Skeletal muscle cell (primary cell): ENCODE results near the gene MAPKAPK5.
"Not testable (repeated sequence)": the region's sequence is repeated elsewhere in the genome, so short reads cannot be mapped to it uniquely, and the experiment has no call there.

Source experiments
- DNase-seq: peaks from one replicate; pipeline ENCODE4 v3.0.0-alpha.2; 2010; ENCODE audit warnings: low read depth
- H3K4me3 ChIP-seq: 2 replicates; pipeline ENCODE4 v1.5.1; 2011; ENCODE audit warnings: low read depth, mild to moderate bottlenecking, control low read depth, low read length, moderate library complexity

The MAPKAPK5 gene, protein sequence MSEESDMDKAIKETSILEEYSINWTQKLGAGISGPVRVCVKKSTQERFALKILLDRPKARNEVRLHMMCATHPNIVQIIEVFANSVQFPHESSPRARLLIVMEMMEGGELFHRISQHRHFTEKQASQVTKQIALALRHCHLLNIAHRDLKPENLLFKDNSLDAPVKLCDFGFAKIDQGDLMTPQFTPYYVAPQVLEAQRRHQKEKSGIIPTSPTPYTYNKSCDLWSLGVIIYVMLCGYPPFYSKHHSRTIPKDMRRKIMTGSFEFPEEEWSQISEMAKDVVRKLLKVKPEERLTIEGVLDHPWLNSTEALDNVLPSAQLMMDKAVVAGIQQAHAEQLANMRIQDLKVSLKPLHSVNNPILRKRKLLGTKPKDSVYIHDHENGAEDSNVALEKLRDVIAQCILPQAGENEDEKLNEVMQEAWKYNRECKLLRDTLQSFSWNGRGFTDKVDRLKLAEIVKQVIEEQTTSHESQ

DNA sequence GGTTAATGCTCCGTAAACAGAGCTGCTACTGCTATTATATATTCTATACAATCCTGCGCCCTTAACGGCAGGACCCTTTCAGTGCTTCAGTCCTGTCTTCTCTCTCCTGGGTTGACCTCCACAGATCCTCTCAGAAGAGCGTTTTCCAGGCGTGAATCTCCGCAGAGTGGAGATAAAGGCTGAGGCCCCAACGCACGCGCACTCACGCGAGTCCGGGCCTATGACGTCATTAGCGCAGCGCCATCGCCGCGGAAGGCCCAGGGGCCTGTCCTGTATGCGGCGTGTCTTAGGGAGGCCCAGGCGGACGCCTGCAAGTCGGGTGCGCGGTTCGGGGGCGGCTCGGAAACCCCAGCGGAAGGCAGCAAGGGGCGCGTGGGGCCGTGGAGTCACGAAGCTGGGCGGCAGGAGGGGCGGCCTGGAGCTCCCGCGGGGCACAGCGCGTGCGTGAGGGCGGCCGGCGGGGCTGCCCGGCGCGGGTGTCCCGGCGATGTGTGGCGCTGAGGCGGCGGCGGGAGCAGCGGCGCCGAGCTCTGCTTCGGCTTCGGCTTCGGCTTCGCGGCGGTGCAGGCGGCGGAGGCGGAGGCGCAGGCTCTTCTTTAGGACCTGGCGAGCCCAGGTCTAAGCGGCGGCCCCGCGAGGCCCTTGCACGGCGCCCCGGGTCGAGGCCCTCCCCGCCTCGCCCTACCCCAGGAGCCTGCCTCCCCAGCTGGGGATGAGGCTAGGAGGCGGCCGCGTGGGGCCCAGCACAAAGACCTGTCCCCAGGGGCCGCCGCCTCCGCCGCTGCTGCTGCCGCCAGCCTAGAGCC lies at the start of gene MAPKAPK5:
MAPKAPK5 (plus strand) TSS at position 479 of the 806 bp plus-strand sequence. CDS start 506 bp downstream, outside the sequence.
- DNase-seq, result peak; percentile 82
- peak within 1 kb of the TSS; percentile 87 for H3K4me3 ChIP-seq

DNA sequence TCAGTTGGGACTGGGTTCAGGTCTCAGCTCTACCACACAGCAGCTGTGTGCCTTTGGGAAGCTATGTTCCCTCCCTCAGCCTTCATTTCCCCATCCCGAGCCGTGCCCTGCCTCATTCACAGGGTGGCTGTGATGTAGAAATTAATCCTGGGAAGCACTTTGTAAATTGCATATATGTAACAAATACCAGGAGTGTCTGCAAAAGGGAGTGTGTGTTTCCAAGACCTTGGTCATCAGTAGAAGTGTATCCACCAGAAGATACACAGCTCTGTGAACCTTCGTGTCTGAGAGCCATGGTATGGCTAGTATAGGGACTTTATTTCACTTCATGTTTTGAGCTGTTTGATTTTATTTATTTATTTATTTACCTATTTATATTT lies 49.2 kb upstream of the MAPKAPK5 start:
- DNase-seq, result no peak

DNA sequence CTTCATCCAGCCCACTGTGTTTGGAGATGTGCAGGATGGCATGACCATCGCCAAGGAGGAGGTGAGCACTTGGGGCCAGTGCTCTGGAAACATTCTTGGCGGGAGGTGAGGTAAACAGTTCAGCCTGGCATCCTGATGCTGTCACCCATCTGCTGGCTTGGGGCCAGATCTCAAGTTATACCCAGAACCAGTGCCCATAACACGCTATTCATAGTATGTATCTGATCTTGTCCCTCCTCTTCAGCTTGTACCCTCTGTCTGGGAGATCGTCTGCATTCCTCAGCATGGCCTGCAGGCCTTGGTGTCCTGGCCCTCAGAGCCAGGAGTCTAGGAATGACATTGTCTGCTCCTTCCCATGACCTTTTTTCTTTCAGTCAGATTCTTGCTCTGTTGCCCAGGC lies 43.8 kb upstream of the MAPKAPK5 start:
- no peak overlapping the region for H3K4me3 ChIP-seq
- no peak for DNase-seq

More for the DNA sequence above, 49.2 kb upstream of the MAPKAPK5 start:
- no peak overlapping the region for H3K4me3 ChIP-seq

DNA sequence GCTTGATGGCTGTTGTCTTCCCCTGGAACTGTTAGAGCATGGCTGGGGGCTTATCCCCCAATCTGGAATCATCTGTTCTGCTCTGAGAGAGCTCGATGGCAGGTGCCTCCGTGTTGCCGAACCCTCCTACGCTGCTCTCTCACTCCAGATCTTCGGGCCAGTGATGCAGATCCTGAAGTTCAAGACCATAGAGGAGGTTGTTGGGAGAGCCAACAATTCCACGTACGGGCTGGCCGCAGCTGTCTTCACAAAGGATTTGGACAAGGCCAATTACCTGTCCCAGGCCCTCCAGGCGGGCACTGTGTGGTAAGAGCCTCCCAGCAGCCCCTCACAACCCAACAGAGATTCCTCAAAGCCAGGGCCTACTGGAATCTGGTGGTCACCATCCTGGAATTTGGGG lies 42.3 kb upstream of the MAPKAPK5 start:
- H3K4me3 ChIP-seq, result no peak overlapping the region
- DNase-seq, result no peak

DNA sequence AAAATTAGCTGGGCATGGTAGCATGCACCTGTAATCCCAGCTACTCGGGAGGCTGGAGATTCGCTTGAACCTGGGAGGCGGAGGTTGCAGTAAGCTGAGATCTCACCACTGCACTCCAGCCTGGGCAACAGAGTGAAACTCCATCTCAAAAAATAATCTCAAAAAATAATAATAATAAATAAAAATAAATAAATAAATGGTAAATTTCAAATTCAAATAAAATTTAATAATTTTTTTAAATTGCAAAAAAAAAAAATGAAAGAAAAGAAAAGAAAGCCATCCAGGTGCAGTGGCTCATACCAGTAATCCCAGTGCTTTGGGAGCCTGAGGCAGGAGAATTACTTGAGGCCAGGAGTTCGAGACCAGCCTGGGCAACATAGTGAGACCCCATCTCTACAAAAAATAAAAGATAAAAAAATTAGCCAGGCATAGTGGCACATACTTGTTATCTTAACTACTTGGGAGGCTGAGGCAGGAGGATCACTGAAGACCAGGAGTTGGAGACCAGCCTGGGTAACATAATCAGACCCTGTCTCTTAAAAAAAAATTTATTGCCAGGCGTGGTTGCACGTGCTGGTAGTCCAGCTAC lies 38.9 kb upstream of the MAPKAPK5 start:
- H3K4me3 ChIP-seq, result no peak overlapping the region
- DNase-seq, result no peak

DNA sequence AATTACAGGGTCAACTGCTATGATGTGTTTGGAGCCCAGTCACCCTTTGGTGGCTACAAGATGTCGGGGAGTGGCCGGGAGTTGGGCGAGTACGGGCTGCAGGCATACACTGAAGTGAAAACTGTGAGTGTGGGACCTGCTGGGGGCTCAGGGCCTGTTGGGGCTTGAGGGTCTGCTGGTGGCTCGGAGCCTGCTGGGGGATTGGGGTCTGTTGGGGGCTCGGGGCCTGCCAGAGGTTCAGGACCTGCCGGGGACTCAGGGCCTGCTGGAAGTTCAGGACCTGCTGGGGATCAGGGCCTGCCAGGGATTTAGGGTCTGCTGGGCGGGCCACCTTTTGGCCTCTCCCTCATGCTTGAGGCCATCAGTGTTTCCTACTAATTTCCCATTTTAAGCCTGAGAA lies 38.2 kb upstream of the MAPKAPK5 start:
- H3K4me3 ChIP-seq, result no peak overlapping the region
- DNase-seq, result no peak

DNA sequence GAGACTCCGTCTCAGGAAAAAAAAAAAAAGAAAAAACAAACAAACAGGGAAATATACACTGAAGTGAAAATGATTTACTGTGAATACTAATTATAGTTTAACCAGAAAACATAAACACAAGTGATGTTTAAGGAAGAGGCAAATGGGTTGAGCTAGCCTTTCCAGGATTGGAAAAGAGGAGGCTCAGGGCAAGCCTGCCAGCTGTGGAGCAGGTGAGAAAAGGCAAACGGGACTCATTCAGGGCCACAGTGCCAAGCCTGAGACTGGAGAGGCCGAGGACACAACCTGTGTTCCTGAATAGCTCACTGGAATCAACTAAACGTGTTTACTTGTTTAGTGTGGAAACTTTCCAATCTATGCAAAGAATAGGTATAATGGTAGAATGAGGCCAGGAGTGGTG lies 35.7 kb upstream of the MAPKAPK5 start:
- DNase-seq, result no peak
- H3K4me3 ChIP-seq, result no peak overlapping the region

DNA sequence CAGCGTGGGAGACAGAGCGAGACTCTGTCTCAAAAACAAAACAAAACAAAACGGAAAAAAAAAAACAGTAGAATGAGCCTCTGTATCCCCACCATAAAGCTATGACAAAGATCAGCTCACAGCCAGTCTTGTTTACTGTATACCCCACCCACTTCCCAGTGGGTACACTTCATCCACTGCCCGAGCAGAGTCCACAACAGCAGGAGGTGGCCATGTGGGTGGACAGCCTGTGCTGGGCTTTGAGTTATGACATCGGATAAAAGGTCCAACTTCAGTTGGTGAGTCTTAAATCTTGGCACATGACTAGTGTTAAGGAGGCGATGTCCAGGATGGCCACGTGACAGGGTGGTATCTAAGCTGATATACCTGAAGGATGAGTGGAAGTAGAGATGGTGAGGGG lies 34.8 kb upstream of the MAPKAPK5 start:
- no peak for DNase-seq
- no peak overlapping the region for H3K4me3 ChIP-seq

DNA sequence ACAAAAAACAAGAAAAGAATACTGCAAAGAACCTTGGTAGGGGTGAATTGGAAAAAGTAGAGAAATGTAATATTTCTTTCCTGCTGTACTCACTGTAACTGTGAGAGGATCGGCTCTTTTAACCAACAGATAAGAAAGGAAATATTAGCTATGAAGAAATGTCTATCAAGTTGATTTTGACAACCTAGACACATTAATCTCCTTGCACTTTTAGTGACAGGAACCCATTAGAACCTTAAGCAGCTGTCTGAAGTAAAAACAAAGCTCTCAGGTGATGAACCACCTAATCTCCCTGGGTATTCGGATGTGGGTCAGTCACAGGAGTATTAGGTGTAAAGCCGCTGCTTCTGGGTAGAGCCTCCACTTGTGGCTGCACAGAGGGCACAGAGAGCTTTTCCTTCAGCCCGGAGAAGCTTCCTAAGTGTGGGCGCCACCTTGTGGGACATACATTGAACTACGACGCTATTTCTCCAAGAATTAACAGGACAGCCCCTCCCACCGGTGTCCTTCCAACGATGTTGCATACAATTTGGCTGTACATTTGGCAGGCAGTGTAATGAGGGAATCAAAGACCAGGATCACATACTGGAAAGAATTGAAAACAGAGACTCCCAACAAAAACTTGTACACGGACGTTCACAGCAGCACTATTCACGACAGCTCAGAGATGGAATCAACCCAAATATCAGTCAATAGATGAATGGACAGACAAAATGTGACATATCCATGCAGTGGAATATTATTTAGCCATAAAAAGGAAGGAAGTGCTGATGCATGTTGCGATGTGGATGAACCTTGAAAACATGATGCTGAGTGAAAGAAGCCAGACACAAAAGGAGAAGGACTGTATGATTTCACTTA lies 28.9 kb upstream of the MAPKAPK5 start:
- H3K4me3 ChIP-seq, result no peak overlapping the region
- DNase-seq, result peak; percentile 45

DNA sequence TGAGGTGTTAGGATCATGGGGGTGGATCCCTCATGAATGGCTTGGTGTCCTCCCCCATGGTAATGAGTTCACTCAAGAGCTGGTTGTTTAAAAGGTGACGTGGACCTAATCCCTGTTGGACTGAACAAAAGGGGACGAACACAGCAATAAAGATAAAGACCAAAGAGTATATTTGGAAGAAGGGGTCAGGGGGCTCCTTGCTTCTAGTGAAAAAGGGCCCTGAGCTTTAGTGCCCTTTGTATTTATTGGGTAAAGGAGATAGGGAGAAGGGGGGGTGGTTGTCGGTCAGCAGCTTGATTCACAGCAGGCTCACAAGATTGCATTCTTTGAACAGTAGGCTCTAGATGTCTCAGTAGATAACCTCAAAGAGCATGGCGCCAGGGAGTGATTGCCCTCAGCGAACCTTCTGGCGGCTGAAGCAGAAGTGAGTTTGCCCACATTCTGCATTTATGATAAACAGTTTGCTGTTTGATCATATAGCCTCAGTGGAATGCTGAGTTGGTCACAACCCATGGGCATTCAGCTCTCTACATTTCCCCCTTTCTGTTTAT lies 25.9 kb upstream of the MAPKAPK5 start:
- H3K4me3 ChIP-seq, result no peak overlapping the region
- no peak for DNase-seq

DNA sequence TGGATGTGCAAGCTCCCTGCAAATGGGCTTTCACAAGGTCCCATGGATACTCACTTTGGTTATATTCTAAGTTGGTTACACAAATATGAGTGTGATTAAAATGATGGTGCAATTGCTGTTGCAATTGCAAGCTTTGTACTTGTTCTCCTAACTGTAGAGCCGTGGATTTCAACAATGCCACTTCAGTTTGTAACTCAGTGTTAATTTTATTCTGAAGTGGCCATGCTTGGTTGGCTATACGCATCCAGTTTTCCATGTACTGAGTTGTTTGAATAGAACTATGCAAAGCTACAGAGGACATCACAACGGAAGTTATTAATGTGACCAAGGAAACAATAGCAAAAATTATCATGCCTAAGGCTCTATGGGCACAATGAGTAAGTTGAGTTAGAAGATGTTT lies 25.1 kb upstream of the MAPKAPK5 start:
- not testable (repeated sequence) for H3K4me3 ChIP-seq, DNase-seq

DNA sequence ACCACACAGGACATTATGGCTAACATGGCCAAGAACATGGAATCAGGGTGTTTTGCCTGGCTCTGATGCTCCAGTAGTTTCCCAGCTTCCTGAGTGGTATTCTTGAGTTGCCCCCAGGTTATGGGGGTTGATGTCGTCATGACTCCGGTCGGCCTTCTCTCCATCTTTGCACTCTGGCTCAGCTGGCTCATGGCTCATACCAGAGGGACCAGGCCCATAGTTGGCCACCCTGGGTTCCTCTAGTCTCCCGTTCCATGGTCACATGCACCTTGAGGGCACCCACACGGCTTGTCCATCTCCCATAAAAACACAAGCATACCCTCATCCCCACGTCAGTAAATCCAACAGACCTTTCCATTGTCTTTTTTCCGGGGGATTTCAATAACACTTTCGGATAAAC lies 23.7 kb upstream of the MAPKAPK5 start:
- no peak overlapping the region for H3K4me3 ChIP-seq
- DNase-seq, result no peak

DNA sequence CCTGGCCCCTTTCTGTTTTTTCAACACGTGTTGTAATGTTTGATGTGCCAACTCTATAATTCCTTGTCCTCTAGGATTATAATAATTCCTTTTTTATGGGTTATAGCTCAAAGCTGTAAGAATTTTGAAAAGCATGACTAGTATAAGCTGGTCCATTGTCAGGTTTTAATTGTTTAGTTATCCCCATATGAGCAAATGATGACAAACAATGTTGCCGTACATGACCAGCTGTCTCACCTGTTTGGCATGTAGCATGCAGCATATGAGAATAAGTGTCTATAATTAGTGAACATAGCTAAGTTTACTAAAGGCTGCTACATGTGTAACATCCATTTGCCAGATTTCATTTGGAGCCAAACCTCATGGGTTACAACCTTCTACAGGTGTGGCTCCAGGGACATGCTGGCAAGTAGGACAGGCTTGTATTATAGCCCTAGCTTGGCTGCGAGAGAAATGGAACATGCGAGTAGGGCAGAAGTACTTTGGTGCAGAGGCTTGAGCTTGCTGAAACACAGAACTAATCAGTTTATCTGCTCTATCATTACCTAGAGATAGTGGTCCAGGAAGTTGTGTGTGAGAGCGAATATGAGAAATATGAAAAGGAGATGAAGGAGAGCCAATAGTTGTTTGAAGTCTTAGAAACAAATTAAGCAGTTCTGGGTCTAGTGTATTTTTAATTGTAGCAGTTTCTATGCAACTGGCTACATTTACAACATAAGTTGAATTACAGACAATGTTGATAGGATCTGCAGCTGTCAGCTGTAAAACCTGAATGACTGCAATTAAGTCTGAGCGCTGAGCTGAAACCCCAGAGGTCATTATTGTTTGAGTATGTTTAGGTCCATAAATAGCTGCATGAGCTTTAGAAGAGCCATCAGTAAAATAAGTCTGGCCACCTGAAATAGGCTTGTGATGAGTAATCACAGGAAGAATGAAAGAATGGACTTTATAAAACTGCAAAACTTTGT lies 22.6 kb upstream of the MAPKAPK5 start:
- no peak overlapping the region for H3K4me3 ChIP-seq
- DNase-seq, result no peak

DNA sequence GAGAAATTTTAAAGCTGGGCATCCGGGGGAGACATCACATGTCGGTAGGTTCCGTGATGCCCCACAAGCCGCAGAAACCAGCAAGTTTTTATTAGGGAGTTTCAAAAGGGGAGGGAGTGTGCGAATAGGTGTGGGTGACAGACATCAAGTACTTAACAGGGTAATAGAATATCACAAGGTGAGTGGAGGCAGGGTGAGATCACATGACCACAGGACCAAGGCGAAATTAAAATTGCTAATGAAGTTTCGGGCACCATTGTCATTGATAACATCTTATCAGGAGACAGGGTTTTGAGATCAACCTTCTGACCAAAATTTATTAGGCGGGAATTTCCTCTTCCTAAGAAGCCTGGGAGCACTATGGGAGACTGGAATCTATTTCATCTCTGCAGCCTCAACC lies 21.2 kb upstream of the MAPKAPK5 start:
- not testable (repeated sequence) for H3K4me3 ChIP-seq, DNase-seq

DNA sequence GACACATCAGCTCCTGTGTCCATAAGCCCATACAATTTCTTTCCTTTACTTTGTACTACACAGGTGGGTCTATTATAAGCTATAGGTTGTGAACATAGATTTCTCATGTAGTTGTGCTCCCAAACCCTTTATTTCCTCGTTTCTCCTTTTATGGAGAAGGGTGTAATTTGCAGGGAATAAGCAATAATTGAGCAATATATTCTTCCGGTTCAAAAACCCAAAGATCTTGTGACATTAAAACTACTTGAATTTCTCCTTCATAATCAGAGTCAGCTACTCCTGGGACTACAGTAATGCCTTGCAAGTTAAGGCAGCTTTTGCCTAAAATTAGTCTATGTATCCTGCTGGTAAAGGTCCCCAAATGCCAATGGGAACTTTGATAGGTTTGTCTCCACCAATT lies 19.1 kb upstream of the MAPKAPK5 start:
- H3K4me3 ChIP-seq, result no peak overlapping the region
- no peak for DNase-seq

DNA sequence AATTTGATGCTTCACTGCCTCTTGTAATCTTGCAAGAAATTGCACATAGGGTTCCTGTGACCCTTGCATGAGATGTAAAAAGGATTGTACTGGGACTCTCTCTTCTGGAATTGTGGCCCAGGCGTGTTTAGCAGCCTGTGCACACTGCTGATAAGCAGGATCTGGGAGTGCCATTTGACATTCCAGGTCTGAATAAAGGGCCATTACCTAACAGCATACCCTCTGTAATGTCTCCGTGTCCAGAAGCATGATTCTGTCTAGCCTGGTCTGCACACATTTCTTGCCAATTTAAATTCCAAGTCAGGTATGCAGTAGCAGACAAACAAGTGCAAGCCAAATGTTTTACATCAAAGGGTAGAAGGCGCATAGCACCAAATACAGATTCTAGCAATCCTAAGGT lies 18.1 kb upstream of the MAPKAPK5 start:
- DNase-seq, result no peak
- H3K4me3 ChIP-seq, result no peak overlapping the region

DNA sequence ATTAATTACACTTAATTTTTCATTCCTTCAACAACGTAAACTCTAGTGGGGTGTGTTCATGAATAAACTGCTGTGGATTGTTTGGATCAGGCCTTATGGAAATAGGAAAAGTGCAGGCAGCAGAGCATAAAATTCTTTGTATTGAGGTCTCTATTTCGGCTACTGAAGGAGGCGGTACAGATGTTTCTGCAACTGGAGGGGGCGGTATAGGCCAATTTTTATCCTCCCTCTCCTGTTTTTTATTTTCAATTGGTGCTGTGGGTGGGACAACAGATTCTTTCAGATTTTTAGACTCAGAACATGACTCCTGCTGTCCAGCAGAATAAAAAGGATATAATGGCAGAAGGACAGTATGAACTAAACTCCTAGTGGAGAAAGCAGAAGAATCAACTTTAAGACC lies 17.7 kb upstream of the MAPKAPK5 start:
- not testable (repeated sequence) for H3K4me3 ChIP-seq, DNase-seq

DNA sequence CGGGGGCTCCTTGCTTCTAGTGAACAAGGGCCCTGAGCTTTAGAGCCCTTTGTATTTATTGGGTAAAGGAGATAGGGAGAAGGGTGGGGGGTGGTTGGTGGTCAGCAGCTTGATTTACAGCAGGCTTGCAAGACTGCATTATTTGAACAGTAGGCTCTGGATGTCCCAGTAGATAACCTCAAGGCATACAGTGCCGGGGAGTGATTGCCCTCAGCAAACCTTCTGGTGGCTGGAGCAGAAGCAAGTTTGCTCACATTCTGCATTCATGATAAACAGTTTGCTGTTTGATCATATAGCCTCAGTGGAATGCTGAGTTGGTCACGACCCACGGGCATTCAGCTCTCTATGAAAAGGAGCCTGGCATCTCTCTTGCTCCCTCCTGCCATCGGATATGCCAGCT lies 16.5 kb upstream of the MAPKAPK5 start:
- H3K4me3 ChIP-seq, result no peak overlapping the region
- no peak for DNase-seq
